Uterus (tissue), 4 donors: ENCODE results near the gene LAMA5. TPM values are rescaled to one million over a fixed set of nuclear protein-coding genes. Genes with fewer than 3 reads are reported as not detected.

Experiments used
- DNase-seq, 2 donors: peaks; one replicate each; pipeline ENCODE4 v3.0.0-alpha.2; 2019 to 2020
- H3K27ac ChIP-seq, 2 donors: fragments of 200-600 bp; sonication (generic); 1 replicate in 1 of 2; 2 replicates in 1 of 2; pipeline ENCODE4 v1.5.1; 2016 to 2018
- H3K27me3 ChIP-seq, 2 donors: fragments of 200-600 bp; sonication (generic); one replicate each; pipeline ENCODE4 v1.5.1; 2018 to 2019; ENCODE audit warnings: control low read depth in 1 of 2
- H3K36me3 ChIP-seq, 2 donors: fragments of 200-600 bp; sonication (generic); one replicate each; pipeline ENCODE4 v1.5.1; 2019; ENCODE audit warnings: control low read depth in 1 of 2
- H3K4me1 ChIP-seq, 2 donors: fragments of 200-600 bp; sonication (generic); one replicate each; pipeline ENCODE4 v1.5.1; 2018 to 2019; ENCODE audit warnings: control low read depth in 1 of 2
- H3K4me3 ChIP-seq, 2 donors: fragments of 200-600 bp; sonication (generic); 1 replicate in 1 of 2; 2 replicates in 1 of 2; pipeline ENCODE4 v1.5.1; 2018 to 2019; ENCODE audit warnings: mild to moderate bottlenecking in 1 of 2
- H3K9me3 ChIP-seq, 2 donors: fragments of 200-600 bp; sonication (generic); one replicate each; pipeline ENCODE4 v1.5.1; 2019; ENCODE audit warnings: control low read depth in 1 of 2
- CTCF ChIP-seq, 4 experiments: fragments of 200-600 bp in 2 of 4; fragments of 450-650 bp in 2 of 4; sonication (generic) in 2 of 4; IDR thresholded peaks; one replicate each; pipeline ENCODE4 v1.5.1; 2016 to 2019; ENCODE audit warnings: antibody characterized with exemption in 4 of 4, mild to moderate bottlenecking in 2 of 4, moderate library complexity in 1 of 4
- POLR2A ChIP-seq, 2 donors: fragments of 450-650 bp; IDR thresholded peaks; one replicate each; pipeline ENCODE4 v1.6.1; 2016; ENCODE audit warnings: antibody characterized with exemption in 2 of 2, mild to moderate bottlenecking in 1 of 2, moderate library complexity in 1 of 2
- intact Hi-C: fragments of 100-400 bp; cut with DNase I; formaldehyde crosslinking; loops from one replicate; pipeline ENCODE4 v1.15.1; 2023; ENCODE audit warnings: low total_unique reads
- total RNA-seq, 4 donors: library from RNA; depleted of rRNA in 3 of 4; stranded (reverse); fragments of >200 nt in 3 of 4; gene quantifications; one replicate each; pipeline versions ENCODE4 v1.1.0 to v1.2.4, GENCODE V29; 2014 to 2023
- donor health status: DM: yes; HTN: yes; CAD: no.

Gene LAMA5
- total RNA-seq, 4 donors from 2014 or later, result 50.6 to 375 (median 90.8) TPM

DNA sequence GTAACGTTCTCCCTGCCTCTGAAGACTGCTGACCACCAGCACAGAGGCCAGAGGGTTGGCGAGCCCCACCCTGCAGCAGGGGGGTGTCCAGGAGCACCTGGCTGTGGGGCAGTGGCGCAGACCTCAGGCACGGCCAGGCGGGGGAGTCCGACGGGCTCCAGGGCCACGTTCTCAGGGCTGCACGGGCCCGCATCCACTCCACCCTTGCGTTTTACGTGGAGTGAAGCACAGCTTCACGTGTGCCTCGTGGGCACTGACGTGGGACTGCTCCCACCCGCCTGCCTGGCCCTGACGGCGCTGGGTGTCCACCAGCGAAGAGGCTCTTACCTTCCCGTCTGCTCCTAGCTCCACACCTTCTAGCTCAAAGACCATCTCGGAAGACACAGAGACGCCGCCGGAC, 26.7 kb upstream of the LAMA5 start:
- no peaks in the 10 kb centered on the region for H3K9me3 ChIP-seq
- no peaks in the 10 kb centered on the region for H3K4me1 ChIP-seq
- no peak overlapping the region for H3K4me3 ChIP-seq
- no peaks in the 10 kb centered on the region for H3K27me3 ChIP-seq
- H3K27ac ChIP-seq, result no peak overlapping the region
- intact Hi-C loops, result no loop called here
- no peaks in the 10 kb centered on the region for H3K36me3 ChIP-seq
- TF ChIP-seq CTCF (IDR thresholded peaks at IDR 0.05) (no peak), POLR2A (IDR thresholded peaks at IDR 0.05) (no peak)
- DNase-seq, result no peak

DNA sequence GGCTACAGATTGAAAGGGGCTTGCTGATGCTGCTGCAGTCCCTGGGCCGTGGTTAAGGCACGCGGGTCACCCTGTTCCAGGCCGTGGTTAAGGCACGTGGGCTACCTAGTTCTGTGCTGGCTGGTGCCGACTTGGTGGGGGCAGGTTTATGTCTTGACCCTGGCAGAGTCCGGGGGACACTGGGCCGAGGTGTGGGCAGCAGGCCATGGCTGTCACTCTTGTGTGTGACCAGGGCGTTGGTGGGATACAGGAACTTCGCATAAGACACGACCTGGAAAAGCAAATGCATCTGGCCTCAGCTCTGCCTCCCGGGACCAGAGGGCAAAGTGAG, 26.2 kb upstream of the LAMA5 start:
- Histone ChIP-seq H3K27me3 (no peaks in the 10 kb centered on the region), H3K36me3 (no peaks in the 10 kb centered on the region), H3K4me1 (peaks cover 0 to 2% of the 10 kb centered on the region in 2 donors), H3K9me3 (no peaks in the 10 kb centered on the region), H3K27ac (no peak overlapping the region), H3K4me3 (no peak overlapping the region)
- TF ChIP-seq CTCF (IDR thresholded peaks at IDR 0.05), result no peak
- TF ChIP-seq POLR2A (IDR thresholded peaks at IDR 0.05), result no peak
- no peak for DNase-seq
- intact Hi-C loops, result no loop called here

DNA sequence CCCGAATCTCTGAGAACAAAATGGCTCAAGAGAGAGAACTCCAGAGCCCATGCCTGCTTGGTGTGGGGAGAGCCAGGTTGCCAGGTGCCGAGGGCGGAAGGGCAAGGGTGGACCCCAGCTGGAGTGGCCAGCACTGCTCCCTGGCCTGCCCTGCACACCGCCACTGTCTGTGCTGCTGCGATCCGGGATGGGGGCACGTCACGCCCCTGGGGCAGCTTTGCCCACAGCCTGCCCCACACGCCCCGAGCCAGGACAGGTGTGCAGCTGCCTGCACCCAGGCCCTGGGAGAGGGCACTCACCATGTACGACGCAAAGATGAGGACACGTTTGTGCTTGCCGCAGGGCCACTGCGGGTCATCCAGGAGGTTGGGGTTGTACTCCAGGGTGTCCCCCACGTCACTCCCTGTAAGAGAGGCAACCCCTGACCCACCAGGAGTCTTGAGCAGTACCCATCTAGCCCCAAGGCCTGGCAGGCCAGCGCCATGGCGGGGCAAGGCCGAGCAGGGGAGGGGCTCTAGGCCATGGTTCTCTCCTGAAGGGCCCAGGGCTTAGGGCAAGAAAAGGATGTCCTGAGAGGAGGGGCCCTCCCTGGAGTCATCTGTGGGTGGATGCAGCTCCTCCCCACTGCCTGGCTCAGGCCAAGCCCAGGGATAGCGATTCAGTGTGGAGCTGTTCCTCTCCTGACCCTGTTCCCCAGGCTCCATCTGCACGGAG, 25.7 kb upstream of the LAMA5 start:
- Histone ChIP-seq H3K4me3 (no peak overlapping the region), H3K36me3 (no peaks in the 10 kb centered on the region), H3K27ac (no peak overlapping the region), H3K27me3 (no peaks in the 10 kb centered on the region), H3K4me1 (peaks cover 3 to 5% of the 10 kb centered on the region in 2 donors), H3K9me3 (no peaks in the 10 kb centered on the region)
- TF ChIP-seq POLR2A (IDR thresholded peaks at IDR 0.05) (no peak), CTCF (IDR thresholded peaks at IDR 0.05) (no peak)
- intact Hi-C loops, result no loop called here
- no peak for DNase-seq

GRCh38 chr20:62392077-62392418, 24.9 kb upstream of the LAMA5 start:
- H3K4me3 ChIP-seq, result no peak overlapping the region
- DNase-seq, result no peak
- TF ChIP-seq POLR2A (IDR thresholded peaks at IDR 0.05) (no peak), CTCF (IDR thresholded peaks at IDR 0.05) (no peak)
- no peaks in the 10 kb centered on the region for H3K27me3 ChIP-seq
- H3K9me3 ChIP-seq, result no peaks in the 10 kb centered on the region
- no peaks in the 10 kb centered on the region for H3K36me3 ChIP-seq
- H3K27ac ChIP-seq, result no peak overlapping the region
- intact Hi-C loops, result no loop called here
- H3K4me1 ChIP-seq, result peaks cover 5 to 7% of the 10 kb centered on the region in 2 donors

- intact Hi-C loops, result no loop called here
- TF ChIP-seq CTCF (IDR thresholded peaks at IDR 0.05), result no peak
- TF ChIP-seq POLR2A (IDR thresholded peaks at IDR 0.05), result no peak
- no peaks in the 10 kb centered on the region for H3K27me3 ChIP-seq
- DNase-seq, result no peak
- H3K4me3 ChIP-seq, result no peak overlapping the region
- no peaks in the 10 kb centered on the region for H3K9me3 ChIP-seq
- H3K4me1 ChIP-seq, result peaks cover 5 to 7% of the 10 kb centered on the region in 2 donors
- H3K36me3 ChIP-seq, result no peaks in the 10 kb centered on the region
- H3K27ac ChIP-seq, result no peak overlapping the region
These were observed 24.3 kb upstream of the LAMA5 start for GRCh38 chr20:62391165-62392076.
